Mucosa of descending colon (tissue), 3 donors: ENCODE data around the gene PRKG1. TPM values are rescaled to one million over a fixed set of nuclear protein-coding genes. Genes with fewer than 3 reads are reported as not detected.

Experiments used
- ATAC-seq: fragments of 200-7000 bp; cut with Tn5 transposase; one replicate; pipeline ENCODE4 v1.9.1; 2020; ENCODE audit warnings: mild to moderate bottlenecking, moderate library complexity
- DNase-seq, 3 donors: peaks; one replicate each; pipeline ENCODE4 v3.0.0-alpha.2; 2020
- H3K36me3 ChIP-seq: fragments of 200-600 bp; one replicate; pipeline ENCODE4 v1.8.0; 2021; ENCODE audit warnings: low read depth, mild to moderate bottlenecking
- H3K4me1 ChIP-seq: fragments of 200-600 bp; one replicate; pipeline ENCODE4 v1.8.0; 2021; ENCODE audit warnings: low read depth, mild to moderate bottlenecking
- H3K4me3 ChIP-seq: fragments of 200-600 bp; one replicate; pipeline ENCODE4 v1.8.0; 2021; ENCODE audit warnings: mild to moderate bottlenecking
- H3K9me3 ChIP-seq: fragments of 200-600 bp; one replicate; pipeline ENCODE4 v1.8.0; 2021; ENCODE audit warnings: mild to moderate bottlenecking
- intact Hi-C, 2 donors: fragments of 100-400 bp; cut with DNase I in 1 of 2; cut with micrococcal nuclease in 1 of 2; formaldehyde crosslinking; loops; one replicate each; pipeline versions ENCODE4 v1.11.0 to v1.11.1; 2022; cut with DNase I, micrococcal nuclease
- total RNA-seq, 3 donors: library from RNA; stranded (reverse); fragmentation: NEBNext Ultra II Directional in 2 of 3; extraction: Animal tissue kit (Norgen Biotek cat#: 25700) in 2 of 3; gene quantifications; one replicate each; pipeline versions ENCODE4 v1.2.1 to v1.2.4, GENCODE V29; 2021 to 2023
- TF ChIP-seq, protein P1 (sequence below): fragments of 200-600 bp; IDR thresholded peaks from one replicate; pipeline ENCODE4 v1.8.0; 2022; ENCODE audit warnings: antibody characterized with exemption, mild to moderate bottlenecking
- donor health status: DM: no; HTN: no; CAD: no; lungs with moderate emphysema.
- donor health status: DM: no; HTN: no; CAD: no.
- donor health status: DM: no; HTN: yes; CAD: no.

Gene PRKG1
- total RNA-seq, 3 donors from 2014 or later, result 17.1 to 55.6 (median 21.1) TPM

- Histone ChIP-seq H3K9me3 (no peaks in the 10 kb centered on the region), H3K36me3 (no peaks in the 10 kb centered on the region), H3K4me1 (no peaks in the 10 kb centered on the region), H3K4me3 (no peak overlapping the region)
- DNase-seq (no peak), ATAC-seq (no peak)
- intact Hi-C loops, result no loop called here
- TF ChIP-seq, protein P1, sequence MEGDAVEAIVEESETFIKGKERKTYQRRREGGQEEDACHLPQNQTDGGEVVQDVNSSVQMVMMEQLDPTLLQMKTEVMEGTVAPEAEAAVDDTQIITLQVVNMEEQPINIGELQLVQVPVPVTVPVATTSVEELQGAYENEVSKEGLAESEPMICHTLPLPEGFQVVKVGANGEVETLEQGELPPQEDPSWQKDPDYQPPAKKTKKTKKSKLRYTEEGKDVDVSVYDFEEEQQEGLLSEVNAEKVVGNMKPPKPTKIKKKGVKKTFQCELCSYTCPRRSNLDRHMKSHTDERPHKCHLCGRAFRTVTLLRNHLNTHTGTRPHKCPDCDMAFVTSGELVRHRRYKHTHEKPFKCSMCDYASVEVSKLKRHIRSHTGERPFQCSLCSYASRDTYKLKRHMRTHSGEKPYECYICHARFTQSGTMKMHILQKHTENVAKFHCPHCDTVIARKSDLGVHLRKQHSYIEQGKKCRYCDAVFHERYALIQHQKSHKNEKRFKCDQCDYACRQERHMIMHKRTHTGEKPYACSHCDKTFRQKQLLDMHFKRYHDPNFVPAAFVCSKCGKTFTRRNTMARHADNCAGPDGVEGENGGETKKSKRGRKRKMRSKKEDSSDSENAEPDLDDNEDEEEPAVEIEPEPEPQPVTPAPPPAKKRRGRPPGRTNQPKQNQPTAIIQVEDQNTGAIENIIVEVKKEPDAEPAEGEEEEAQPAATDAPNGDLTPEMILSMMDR, result no peak
Observed at GRCh38 chr10:51783941-51784340, 709.7 kb downstream of the PRKG1 start.

- no peak for ATAC-seq
- no peak for DNase-seq
- H3K36me3 ChIP-seq, result no peaks in the 10 kb centered on the region
- no peak overlapping the region for H3K4me3 ChIP-seq
- intact Hi-C loops, result no loop called here
- TF ChIP-seq, protein P1, result no peak
- H3K4me1 ChIP-seq, result no peaks in the 10 kb centered on the region
- no peaks in the 10 kb centered on the region for H3K9me3 ChIP-seq
Observed at GRCh38 chr10:51786016-51786683, 711.9 kb downstream of the PRKG1 start.

DNA sequence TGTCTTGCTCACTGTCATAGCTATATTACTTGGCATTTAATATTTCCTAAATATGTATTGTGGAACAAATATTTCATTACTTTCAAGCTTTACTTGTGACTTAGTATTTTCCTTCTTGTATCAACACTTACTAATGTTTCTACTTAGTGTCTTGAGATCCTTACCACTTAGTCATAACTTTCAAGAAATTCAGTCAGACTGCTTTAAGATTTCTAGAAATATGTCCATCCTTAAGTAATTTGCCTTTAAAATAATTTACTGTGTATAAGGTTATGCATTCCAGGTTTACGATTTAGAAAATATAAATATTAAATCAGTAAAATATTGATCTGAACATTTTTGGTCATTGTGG, 712.4 kb downstream of the PRKG1 start:
- H3K4me3 ChIP-seq, result no peak overlapping the region
- DNase-seq, result no peak
- H3K9me3 ChIP-seq, result no peaks in the 10 kb centered on the region
- TF ChIP-seq, protein P1, result no peak
- no peaks in the 10 kb centered on the region for H3K4me1 ChIP-seq
- intact Hi-C loops, result no loop called here
- H3K36me3 ChIP-seq, result no peaks in the 10 kb centered on the region
- no peak for ATAC-seq

DNA sequence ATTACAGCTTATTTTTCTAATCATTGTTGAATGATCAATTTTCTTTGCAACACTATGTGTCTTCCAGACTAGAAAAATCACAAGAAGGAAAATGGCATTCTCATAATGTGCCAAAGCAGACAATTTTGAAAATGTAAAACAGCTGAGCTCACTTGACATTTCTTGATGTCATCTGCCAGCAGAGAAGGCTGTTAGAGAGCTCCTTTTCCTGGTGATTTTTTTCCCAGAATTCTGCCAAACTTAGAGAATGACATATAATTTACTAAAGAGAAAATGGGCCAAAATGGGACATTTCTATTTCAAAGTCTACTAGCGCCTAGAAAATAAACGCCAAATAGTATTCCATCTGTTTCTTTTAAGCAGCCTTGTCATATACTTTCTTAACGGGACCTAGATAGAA, 714.0 kb downstream of the PRKG1 start:
- no peak for ATAC-seq
- H3K4me3 ChIP-seq, result no peak overlapping the region
- intact Hi-C loops, result no loop called here
- TF ChIP-seq, protein P1, result no peak
- no peak for DNase-seq
- H3K9me3 ChIP-seq, result peaks cover 5% of the 10 kb centered on the region
- no peaks in the 10 kb centered on the region for H3K4me1 ChIP-seq
- no peaks in the 10 kb centered on the region for H3K36me3 ChIP-seq

GRCh38 chr10:51789118-51789517, 714.8 kb downstream of the PRKG1 start:
- peaks cover 11% of the 10 kb centered on the region for H3K9me3 ChIP-seq
- intact Hi-C loops, result no loop called here
- DNase-seq (no peak), ATAC-seq (no peak)
- TF ChIP-seq, protein P1, result no peak
- H3K4me3 ChIP-seq, result no peak overlapping the region
- no peaks in the 10 kb centered on the region for H3K36me3 ChIP-seq
- H3K4me1 ChIP-seq, result no peaks in the 10 kb centered on the region

DNA sequence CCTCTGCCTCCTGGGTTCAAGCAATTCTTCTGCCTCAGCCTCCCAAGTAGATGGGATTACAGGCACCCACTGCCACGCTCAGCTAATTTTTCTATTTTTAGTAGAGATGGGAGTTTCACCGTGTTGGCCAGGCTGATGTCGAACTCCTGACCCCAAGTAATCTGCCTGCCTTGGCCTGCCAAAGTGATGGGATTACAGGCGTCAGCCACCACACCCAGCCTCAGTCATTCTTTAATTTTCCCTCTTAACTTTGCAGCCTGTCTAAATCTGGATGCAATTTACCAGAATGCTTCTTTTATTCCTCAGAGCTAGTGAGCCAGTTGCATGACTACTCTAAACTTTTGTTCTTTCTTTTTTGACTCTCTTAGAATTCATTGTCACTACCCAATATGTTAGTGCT, 715.6 kb downstream of the PRKG1 start:
- intact Hi-C loops, result no loop called here
- DNase-seq (no peak), ATAC-seq (no peak)
- H3K4me1 ChIP-seq, result no peaks in the 10 kb centered on the region
- H3K36me3 ChIP-seq, result no peaks in the 10 kb centered on the region
- no peak overlapping the region for H3K4me3 ChIP-seq
- TF ChIP-seq, protein P1, result no peak
- peaks cover 11% of the 10 kb centered on the region for H3K9me3 ChIP-seq
